ENCODE results near the gene EPHA6. TPM values are rescaled to one million over a fixed set of nuclear protein-coding genes. Genes with fewer than 3 reads are reported as not detected.
"Not testable (repeated sequence)": the region's sequence is repeated elsewhere in the genome, so short reads cannot be mapped to it uniquely, and the experiment has no call there.

EPHA6 gene
- total RNA-seq, 2 experiments from 2014 or later = not detected

GRCh38 chr3:97009427-97010019 is 195.1 kb downstream of the EPHA6 start:
- ChIA-PET POLR2A (no interaction called here), CTCF (no interaction called here)

- ChIA-PET POLR2A (no interaction called here), CTCF (no interaction called here)
These were observed 196.7 kb downstream of the EPHA6 start for GRCh38 chr3:97010881-97011657.

- ChIA-PET POLR2A (no interaction called here), CTCF (no interaction called here)
These were observed 207.4 kb downstream of the EPHA6 start for GRCh38 chr3:97021778-97022177.

DNA sequence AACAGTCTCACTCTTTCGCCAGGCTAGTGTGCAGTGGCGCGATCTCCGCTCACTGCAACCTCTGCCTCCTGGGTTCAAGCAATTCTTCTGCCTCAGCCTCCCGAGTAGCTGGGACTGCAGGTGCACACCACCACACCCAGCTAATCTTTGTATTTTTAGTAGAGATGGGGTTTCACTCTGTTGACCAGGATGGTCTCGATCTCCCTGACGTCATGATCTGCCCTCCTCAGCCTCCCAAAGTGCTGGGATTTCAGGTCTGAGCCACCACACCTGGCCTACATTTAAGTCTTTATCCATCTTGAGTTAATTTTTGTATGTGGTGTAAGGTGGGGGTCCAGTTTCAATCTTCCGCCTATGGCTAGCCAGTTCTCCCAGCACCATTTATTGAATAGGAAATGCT is 211.2 kb downstream of the EPHA6 start:
- POLR2A ChIA-PET, CTCF ChIA-PET: not testable (repeated sequence)

GRCh38 chr3:97029972-97030371 is 215.6 kb downstream of the EPHA6 start:
- CTCF ChIA-PET = no interaction called here
- POLR2A ChIA-PET = no interaction called here

DNA sequence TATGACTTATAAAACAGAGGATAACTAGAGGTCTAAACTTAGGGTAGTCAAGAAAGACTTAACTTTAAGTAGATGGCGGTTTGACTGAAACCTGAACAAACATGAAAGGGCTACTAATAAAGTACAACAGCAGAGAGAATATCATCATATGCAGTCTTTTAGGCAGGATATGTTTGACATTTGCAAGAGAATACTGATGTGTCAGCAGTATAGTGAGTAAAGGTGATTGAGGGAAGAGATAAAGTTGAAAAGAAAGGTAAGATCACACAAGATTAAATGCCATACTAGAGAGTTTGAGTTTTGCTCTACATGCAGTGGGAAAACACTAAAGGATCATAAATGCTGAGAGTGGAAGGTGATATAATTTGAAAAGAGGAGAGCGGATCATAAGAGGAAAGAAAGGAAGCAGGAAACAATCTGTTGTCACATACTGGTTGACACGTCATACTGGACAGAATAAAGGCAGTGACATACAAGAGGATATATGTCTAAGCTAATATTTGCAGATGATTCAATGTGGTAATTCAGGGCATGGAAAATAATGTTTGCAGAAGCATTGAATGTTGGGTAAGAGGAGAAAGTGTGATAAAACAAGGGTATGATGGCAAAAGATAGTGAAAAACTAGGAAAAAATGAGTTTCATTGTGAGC is 223.0 kb downstream of the EPHA6 start:
- CTCF ChIA-PET = no interaction called here
- POLR2A ChIA-PET = no interaction called here

GRCh38 chr3:97043411-97043810 is 229.0 kb downstream of the EPHA6 start:
- ChIA-PET POLR2A (no interaction called here), CTCF (no interaction called here)

- ChIA-PET POLR2A (no interaction called here), CTCF (no interaction called here)
These were observed 243.0 kb downstream of the EPHA6 start for GRCh38 chr3:97057365-97057764.

DNA sequence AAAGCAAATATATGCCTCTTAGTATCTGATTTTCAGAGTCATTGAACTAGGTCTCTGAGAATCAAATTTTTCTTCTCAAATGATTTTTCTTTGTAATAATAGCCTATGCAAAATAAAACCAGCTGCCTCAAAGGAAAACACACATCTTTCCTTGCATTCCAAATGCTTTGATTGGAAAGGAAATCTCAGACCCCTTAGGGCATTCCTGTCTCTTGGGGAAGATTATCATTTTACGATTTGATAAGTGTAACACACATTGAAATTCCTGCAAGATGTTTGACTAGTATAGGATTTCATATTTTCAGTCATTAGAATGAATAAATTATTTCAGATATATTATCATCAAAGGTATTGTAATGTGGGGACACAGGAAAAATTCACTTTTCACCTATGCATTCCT is 244.8 kb downstream of the EPHA6 start:
- POLR2A ChIA-PET = no interaction called here
- CTCF ChIA-PET = no interaction called here

DNA sequence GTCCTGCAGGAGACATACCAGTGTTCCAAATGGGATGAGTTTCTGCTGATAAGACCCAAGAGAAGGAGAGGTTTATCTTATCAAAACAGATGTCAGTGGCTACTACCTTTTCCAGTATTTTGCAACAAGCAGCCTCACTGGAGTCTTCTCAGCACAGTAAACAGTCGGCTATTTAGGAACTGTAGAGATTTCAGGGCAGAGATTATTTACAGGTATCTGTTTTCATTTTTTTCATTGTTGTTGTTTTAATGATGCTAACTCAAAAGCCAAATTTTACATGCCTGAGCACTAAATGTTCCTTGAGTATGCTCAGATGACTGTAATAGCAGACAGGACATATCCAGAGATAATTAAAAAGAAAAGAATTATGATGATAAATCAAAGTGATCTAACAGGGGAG is 252.1 kb downstream of the EPHA6 start:
- CTCF ChIA-PET = no interaction called here
- POLR2A ChIA-PET = no interaction called here

- ChIA-PET CTCF (no interaction called here), POLR2A (no interaction called here)
These were observed 255.9 kb downstream of the EPHA6 start for GRCh38 chr3:97070302-97070701.

DNA sequence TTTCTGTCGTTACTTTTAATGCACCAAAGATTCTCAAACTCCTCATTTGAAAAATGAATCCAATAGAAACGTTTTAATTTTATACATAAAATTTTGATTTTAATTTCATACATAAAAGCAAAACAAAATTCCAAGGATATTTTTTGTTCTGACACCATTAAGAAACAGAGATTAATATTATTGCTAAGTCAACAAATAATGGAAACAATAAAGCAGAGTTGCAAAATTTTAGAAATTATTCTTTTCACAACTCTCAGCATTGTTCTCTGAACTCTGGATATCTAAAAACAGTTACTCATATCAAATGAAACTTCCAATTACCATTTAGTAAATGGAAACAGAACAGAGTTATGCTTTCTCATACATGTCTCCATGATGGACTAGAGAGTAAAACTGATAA is 260.2 kb downstream of the EPHA6 start:
- CTCF ChIA-PET = no interaction called here
- POLR2A ChIA-PET = no interaction called here

DNA sequence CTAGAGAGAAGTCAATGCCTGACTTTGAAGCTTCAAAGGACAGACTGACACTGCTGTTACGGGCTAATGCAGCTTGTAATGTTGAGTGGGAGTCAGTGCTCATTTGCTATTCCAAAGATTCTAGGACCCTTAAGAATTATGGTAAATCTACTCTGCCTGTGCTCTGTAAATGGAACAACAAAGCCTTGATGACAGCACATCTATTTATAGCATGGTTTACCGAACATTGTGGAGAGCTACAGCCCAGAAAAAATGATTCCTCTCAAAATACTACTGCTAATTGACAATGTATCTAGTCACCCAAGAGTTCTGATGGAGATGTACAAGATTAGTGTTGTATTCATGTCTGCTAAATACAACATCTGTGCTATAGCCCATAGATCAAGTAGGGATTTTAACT is 262.3 kb downstream of the EPHA6 start:
- ChIA-PET CTCF (no interaction called here), POLR2A (no interaction called here)

DNA sequence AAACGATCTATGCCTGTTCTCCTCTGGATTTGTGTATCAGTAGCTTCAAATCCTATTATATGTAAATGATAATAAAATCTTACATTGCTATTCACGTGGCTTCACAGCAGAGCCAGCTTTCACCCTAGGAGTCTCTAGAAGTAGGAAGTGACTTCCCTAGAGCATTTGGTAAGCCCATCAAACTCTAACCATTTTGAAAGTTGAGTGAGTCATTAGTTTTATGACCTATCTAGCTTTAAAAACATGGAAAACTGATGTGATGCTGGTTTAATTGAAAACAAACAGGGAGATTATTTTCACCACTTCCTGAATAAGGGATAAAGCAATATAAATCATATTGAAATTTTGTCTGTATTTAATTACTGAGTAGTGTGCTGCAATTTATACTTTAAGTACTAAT is 275.2 kb downstream of the EPHA6 start:
- CTCF ChIA-PET = no interaction called here
- POLR2A ChIA-PET = no interaction called here

GRCh38 chr3:97102641-97103040 is 288.2 kb downstream of the EPHA6 start:
- ChIA-PET CTCF (no interaction called here), POLR2A (no interaction called here)

- POLR2A ChIA-PET = no interaction called here
- CTCF ChIA-PET = no interaction called here
These were observed 291.7 kb downstream of the EPHA6 start for GRCh38 chr3:97105989-97106651.

- POLR2A ChIA-PET = no interaction called here
- CTCF ChIA-PET = no interaction called here
These were observed 292.2 kb downstream of the EPHA6 start for GRCh38 chr3:97106652-97106989.

- CTCF ChIA-PET = no interaction called here
- POLR2A ChIA-PET = no interaction called here
These were observed 293.7 kb downstream of the EPHA6 start for GRCh38 chr3:97108136-97108535.

GRCh38 chr3:97111244-97111643 is 296.9 kb downstream of the EPHA6 start:
- ChIA-PET POLR2A (no interaction called here), CTCF (no interaction called here)

GRCh38 chr3:97121386-97121785 is 307.0 kb downstream of the EPHA6 start:
- ChIA-PET POLR2A (no interaction called here), CTCF (no interaction called here)

DNA sequence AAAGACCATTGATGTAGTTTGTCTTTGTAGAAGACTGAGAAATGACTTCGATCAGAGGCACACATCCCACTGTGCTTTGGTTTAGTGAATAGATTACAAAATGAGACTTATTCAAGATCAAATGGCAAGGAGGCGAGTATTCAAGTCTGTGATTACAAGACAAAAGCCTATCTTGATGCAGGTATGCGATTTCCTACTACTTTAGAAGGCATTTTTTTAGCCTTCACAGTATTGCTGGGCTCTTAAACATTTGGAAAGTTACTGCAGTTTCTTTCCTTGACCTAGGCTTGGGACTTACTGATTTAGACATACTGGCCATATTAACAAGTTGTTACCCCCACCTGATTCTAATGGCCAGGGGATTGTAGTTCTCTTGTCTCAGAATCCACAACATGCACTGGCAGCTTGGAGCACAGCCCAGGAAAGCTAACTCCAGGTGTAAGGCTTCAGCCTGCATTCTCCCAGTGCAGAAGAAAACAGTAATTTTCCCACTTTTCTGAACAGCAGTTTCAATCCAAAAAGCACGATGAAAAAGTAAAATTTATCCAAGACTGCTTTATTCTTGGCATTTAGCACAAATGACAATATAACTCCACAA is 311.6 kb downstream of the EPHA6 start:
- ChIA-PET CTCF (no interaction called here), POLR2A (no interaction called here)

Data from activated CD8-positive, alpha-beta memory T cell treated with anti-CD3 and anti-CD28 coated beads for 36 hours (primary cell).